ENCODE results near the gene ENTPD1. TPM values are rescaled to one million over a fixed set of nuclear protein-coding genes. Genes with fewer than 3 reads are reported as not detected.

ENTPD1 gene
- total and polyA plus RNA-seq, 10 of the 15 experiments (the other 5 are each of a cell fraction or from before 2014, with no cell fraction given) = 110 to 413 (median 161) TPM

GRCh38 chr10:95880704-95881103 lies 124.7 kb downstream of the ENTPD1 start:
- no peak for FAIRE-seq
- H3K9me3 ChIP-seq (replicated peaks; ENCODE audit: control insufficient read depth, insufficient read depth, low read length) = no peaks in the 10 kb centered on the region
- H3K4me2 ChIP-seq (ENCODE audit: control insufficient read depth, insufficient read depth) = no peak overlapping the region; the same call in 1 of the 2 replicates
- ChIA-PET CTCF (interaction anchor here (1.9 kb wide), 1 partner anchor 186 kb away, joined by 9 read pairs; the partner anchor contains the start of gene TCTN3), RAD21 (ENCODE audit: unreplicated experiment) (interaction anchor here (1.2 kb wide), 1 partner anchor 187 kb away, joined by 3 read pairs; the partner anchor contains the start of gene TCTN3), POLR2A (interaction anchor here (0.8 to 1.0 kb wide), 2 partner anchors 9 to 187 kb away, joined by 3 read pairs; partner anchors contain the start of gene TCTN3), SMC1A (ENCODE audit: uncharacterized antibody, unreplicated experiment) (interaction anchor here (0.6 to 1.2 kb wide), 2 partner anchors 9 to 43 kb away, joined by 3 to 4 read pairs; no protein-coding TSS in a partner anchor)
- intact Hi-C loops (cut with micrococcal nuclease; ENCODE audit: unreplicated experiment) = no loop called here
- peaks cover 0 to 2% of the 10 kb centered on the region in 2 experiments; a peak in 1 of 4 replicates for H3K36me3 ChIP-seq (ENCODE audit: control insufficient read depth in 2 of 2, insufficient read depth in 2 of 2, low read length in 1 of 2)
- H3K27ac ChIP-seq (ENCODE audit: control insufficient read depth, insufficient read depth) = peak overlapping the region; percentile 13; the same call in 1 of the 2 replicates
- no peak overlapping the region for H3K9ac ChIP-seq (ENCODE audit: control insufficient read depth, insufficient read depth, low read length)
- in situ Hi-C loops (cut with MboI) = no loop called here
- 3% methylated on average over 2 of the region's 2 CpGs for WGBS (ENCODE audit: insufficient coverage, insufficient replicate concordance, low lambda C conversion rate, missing lambda C conversion rate)
- peaks cover 16% of the 10 kb centered on the region; the same call in 1 of the 2 replicates for H3K4me1 ChIP-seq (ENCODE audit: control insufficient read depth, insufficient read depth, low read length)
- H2AFZ ChIP-seq (ENCODE audit: control insufficient read depth, low read depth, low read length) = no peak overlapping the region
- no peaks in the 10 kb centered on the region for H3K79me2 ChIP-seq (ENCODE audit: control insufficient read depth, insufficient read depth, low read length)
- BruUV-seq (replicated peaks) = no TSS peak
- ATAC-seq = peak; percentile 81
- H4K20me1 ChIP-seq (ENCODE audit: control insufficient read depth, insufficient read depth) = no peaks in the 10 kb centered on the region
- H3K4me3 ChIP-seq = no peak overlapping the region
- H3K27me3 ChIP-seq (replicated peaks in 1 of 2; ENCODE audit: control insufficient read depth in 2 of 2, insufficient read depth in 2 of 2, low read length in 1 of 2) = no peaks in the 10 kb centered on the region
- peak; percentile 42 for DNase-seq (ENCODE audit: low read depth, low spot score)
- TF ChIP-seq, protein P1, sequence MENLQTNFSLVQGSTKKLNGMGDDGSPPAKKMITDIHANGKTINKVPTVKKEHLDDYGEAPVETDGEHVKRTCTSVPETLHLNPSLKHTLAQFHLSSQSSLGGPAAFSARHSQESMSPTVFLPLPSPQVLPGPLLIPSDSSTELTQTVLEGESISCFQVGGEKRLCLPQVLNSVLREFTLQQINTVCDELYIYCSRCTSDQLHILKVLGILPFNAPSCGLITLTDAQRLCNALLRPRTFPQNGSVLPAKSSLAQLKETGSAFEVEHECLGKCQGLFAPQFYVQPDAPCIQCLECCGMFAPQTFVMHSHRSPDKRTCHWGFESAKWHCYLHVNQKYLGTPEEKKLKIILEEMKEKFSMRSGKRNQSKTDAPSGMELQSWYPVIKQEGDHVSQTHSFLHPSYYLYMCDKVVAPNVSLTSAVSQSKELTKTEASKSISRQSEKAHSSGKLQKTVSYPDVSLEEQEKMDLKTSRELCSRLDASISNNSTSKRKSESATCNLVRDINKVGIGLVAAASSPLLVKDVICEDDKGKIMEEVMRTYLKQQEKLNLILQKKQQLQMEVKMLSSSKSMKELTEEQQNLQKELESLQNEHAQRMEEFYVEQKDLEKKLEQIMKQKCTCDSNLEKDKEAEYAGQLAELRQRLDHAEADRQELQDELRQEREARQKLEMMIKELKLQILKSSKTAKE (IDR thresholded peaks at IDR 0.05; ENCODE audit: low read depth, poor library complexity, severe bottlenecking) = peak; percentile 63
- TF ChIP-seq SIX5 (IDR thresholded peaks at IDR 0.05; ENCODE audit: low read depth, low read length, severe bottlenecking) (no peak), ZBED1 (IDR thresholded peaks at IDR 0.05; ENCODE audit: borderline replicate concordance) (no peak), SIN3A (IDR thresholded peaks at IDR 0.05; ENCODE audit: low read depth, low read length) (no peak), SUZ12 (IDR thresholded peaks at IDR 0.05; ENCODE audit: unreplicated experiment) (no peak), CBFB (IDR thresholded peaks at IDR 0.05; ENCODE audit: low read depth) (no peak), JUNB (IDR thresholded peaks at IDR 0.05) (no peak), SMAD5 (IDR thresholded peaks at IDR 0.05; ENCODE audit: low read depth) (no peak), CHD4 (IDR thresholded peaks at IDR 0.05) (no peak), ELK1 (IDR thresholded peaks at IDR 0.05; ENCODE audit: low read depth, low read length) (no peak), POU2F2 (IDR thresholded peaks at IDR 0.05; ENCODE audit: borderline replicate concordance, low read depth, low read length) (no peak), PAX5 (IDR thresholded peaks at IDR 0.05; ENCODE audit: borderline replicate concordance, low read depth, low read length) (no peak), NFXL1 (IDR thresholded peaks at IDR 0.05; ENCODE audit: borderline replicate concordance) (no peak), HSF1 (IDR thresholded peaks at IDR 0.05; ENCODE audit: low read depth, low read length) (no peak), BRCA1 (IDR thresholded peaks at IDR 0.05; ENCODE audit: low read depth, low read length) (no peak), NKRF (conservative IDR thresholded peaks at IDR 0.05) (no peak)
- TF ChIP-seq, protein P2, sequence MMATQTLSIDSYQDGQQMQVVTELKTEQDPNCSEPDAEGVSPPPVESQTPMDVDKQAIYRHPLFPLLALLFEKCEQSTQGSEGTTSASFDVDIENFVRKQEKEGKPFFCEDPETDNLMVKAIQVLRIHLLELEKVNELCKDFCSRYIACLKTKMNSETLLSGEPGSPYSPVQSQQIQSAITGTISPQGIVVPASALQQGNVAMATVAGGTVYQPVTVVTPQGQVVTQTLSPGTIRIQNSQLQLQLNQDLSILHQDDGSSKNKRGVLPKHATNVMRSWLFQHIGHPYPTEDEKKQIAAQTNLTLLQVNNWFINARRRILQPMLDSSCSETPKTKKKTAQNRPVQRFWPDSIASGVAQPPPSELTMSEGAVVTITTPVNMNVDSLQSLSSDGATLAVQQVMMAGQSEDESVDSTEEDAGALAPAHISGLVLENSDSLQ (IDR thresholded peaks at IDR 0.05) = peak; percentile 62; the same call in 1 of the 2 replicates
